HepG2 (cell line): ENCODE data around the gene ZNF512B. TPM values are rescaled to one million over a fixed set of nuclear protein-coding genes. Genes with fewer than 3 reads are reported as not detected.

Experiments used
- AHR ChIP-seq: IDR thresholded peaks from 2 replicates; pipeline ENCODE4 v1.6.1; 2018; ENCODE audit warnings: missing genetic modification reagents, missing compliant biosample characterization
- CREM ChIP-seq, 2 experiments: sonication (generic) in 1 of 2; formaldehyde crosslinking in 1 of 2; IDR thresholded peaks; 2 replicates each; pipeline versions ENCODE4 v1.4.0 to v1.6.1; 2016 to 2020; ENCODE audit warnings: antibody characterized with exemption in 1 of 2, mild to moderate bottlenecking in 1 of 2, missing genetic modification reagents in 1 of 2
- DNMT1 ChIP-seq: sonication (generic); formaldehyde crosslinking; IDR thresholded peaks from 2 replicates; pipeline ENCODE4 v1.5.1; 2020; ENCODE audit warnings: mild to moderate bottlenecking, missing genetic modification reagents
- GLI4 ChIP-seq: sonication (generic); formaldehyde crosslinking; IDR thresholded peaks from 2 replicates; pipeline ENCODE4 v1.5.1; 2020; ENCODE audit warnings: missing genetic modification reagents, mild to moderate bottlenecking, moderate library complexity, borderline replicate concordance
- HDAC1 ChIP-seq: sonication (generic); formaldehyde crosslinking; IDR thresholded peaks from 2 replicates; pipeline ENCODE4 v1.5.1; 2020; ENCODE audit warnings: mild to moderate bottlenecking, missing genetic modification reagents
- HOXA5 ChIP-seq: sonication (generic); formaldehyde crosslinking; IDR thresholded peaks from 2 replicates; pipeline ENCODE4 v1.4.0; 2020; ENCODE audit warnings: missing genetic modification reagents
- JARID2 ChIP-seq: sonication (generic); formaldehyde crosslinking; IDR thresholded peaks from 2 replicates; pipeline ENCODE4 v1.8.1; 2023; ENCODE audit warnings: missing genetic modification reagents, inconsistent platforms; ENCODE audit not compliant: insufficient replicate concordance
- KDM1A ChIP-seq: IDR thresholded peaks from 2 replicates; pipeline ENCODE4 v1.6.1; 2016; ENCODE audit warnings: missing compliant biosample characterization
- KDM2A ChIP-seq: sonication (generic); formaldehyde crosslinking; IDR thresholded peaks from 2 replicates; pipeline ENCODE4 v1.4.0; 2020; ENCODE audit warnings: low read depth, missing genetic modification reagents, borderline replicate concordance
- KMT2B ChIP-seq: IDR thresholded peaks from 2 replicates; pipeline ENCODE4 v1.6.1; 2016; ENCODE audit warnings: missing genetic modification reagents, missing compliant biosample characterization
- NFRKB ChIP-seq: fragments of 450-650 bp; IDR thresholded peaks from 2 replicates; pipeline ENCODE4 v1.6.1; 2017
- NR3C1 ChIP-seq: sonication (generic); formaldehyde crosslinking; IDR thresholded peaks from 2 replicates; pipeline ENCODE4 v1.4.0; 2020; ENCODE audit warnings: missing genetic modification reagents
- RBM22 ChIP-seq: fragments of 200-400 bp; formaldehyde crosslinking; optimal IDR thresholded peaks from 2 replicates; pipeline ENCODE3; 2017; ENCODE audit warnings: mild to moderate bottlenecking, low read length, moderate library complexity
- RCOR2 ChIP-seq: IDR thresholded peaks from 2 replicates; pipeline ENCODE4 v1.6.1; 2016; ENCODE audit warnings: missing biosample characterization, missing genetic modification reagents
- REXO4 ChIP-seq: sonication (generic); formaldehyde crosslinking; IDR thresholded peaks from 2 replicates; pipeline ENCODE4 v1.8.0; 2022; ENCODE audit warnings: missing genetic modification reagents, mild to moderate bottlenecking, borderline replicate concordance
- SIX4 ChIP-seq: sonication (generic); formaldehyde crosslinking; IDR thresholded peaks from 2 replicates; pipeline ENCODE4 v1.4.0; 2020; ENCODE audit warnings: missing genetic modification reagents
- SOX13 ChIP-seq, 3 experiments: fragments of 450-650 bp in 1 of 3; sonication (generic) in 1 of 3; formaldehyde crosslinking in 1 of 3; IDR thresholded peaks in 2 of 3; conservative IDR thresholded peaks in 1 of 3; 2 replicates each; pipeline versions ENCODE4 v1.5.0 to v1.6.1; 2016 to 2020; ENCODE audit warnings: antibody characterized with exemption in 1 of 3, mild to moderate bottlenecking in 1 of 3, missing compliant biosample characterization in 1 of 3, missing genetic modification reagents in 1 of 3, moderate library complexity in 1 of 3
- SRSF4 ChIP-seq: fragments of 200-400 bp; formaldehyde crosslinking; IDR thresholded peaks from one replicate; pipeline ENCODE4 v1.6.1; 2018; ENCODE audit warnings: mild to moderate bottlenecking, low read depth, low read length, moderate library complexity; ENCODE audit not compliant: poor library complexity, severe bottlenecking
- TCF7 ChIP-seq: sonication (generic); IDR thresholded peaks from 2 replicates; pipeline ENCODE4 v1.6.1; 2016; ENCODE audit warnings: antibody characterized with exemption, low read depth
- TCF7L2 ChIP-seq: IDR thresholded peaks from 2 replicates; pipeline ENCODE4 v1.6.1; 2011; ENCODE audit warnings: mild to moderate bottlenecking, low read depth, low read length, moderate library complexity
- TFAP4 ChIP-seq: sonication (generic); IDR thresholded peaks from 2 replicates; pipeline ENCODE4 v1.6.1; 2016; ENCODE audit warnings: low read depth, borderline replicate concordance
- U2AF2 ChIP-seq: fragments of 200-400 bp; formaldehyde crosslinking; IDR thresholded peaks from 2 replicates; pipeline ENCODE4 v1.6.1; 2017; ENCODE audit warnings: low read depth, mild to moderate bottlenecking, low read length
- ZFP36L1 ChIP-seq: sonication (generic); formaldehyde crosslinking; IDR thresholded peaks from 2 replicates; pipeline ENCODE4 v1.8.0; 2022; ENCODE audit warnings: mild to moderate bottlenecking, missing genetic modification reagents, moderate library complexity
- ZNF138 ChIP-seq: sonication (generic); formaldehyde crosslinking; IDR thresholded peaks from 2 replicates; pipeline ENCODE4 v1.5.0; 2020; ENCODE audit warnings: mild to moderate bottlenecking, low read depth, missing genetic modification reagents
- ZNF282 ChIP-seq: fragments of 450-650 bp; IDR thresholded peaks from 2 replicates; pipeline ENCODE4 v1.6.1; 2018; ENCODE audit not compliant: partially characterized antibody
- ZNF296 ChIP-seq: sonication (generic); formaldehyde crosslinking; conservative IDR thresholded peaks from 2 replicates; pipeline ENCODE4 v1.5.0; 2020; ENCODE audit warnings: mild to moderate bottlenecking, missing genetic modification reagents
- ZNF615 ChIP-seq: sonication (generic); formaldehyde crosslinking; IDR thresholded peaks from 2 replicates; pipeline ENCODE4 v1.5.0; 2020; ENCODE audit warnings: mild to moderate bottlenecking, missing genetic modification reagents, borderline replicate concordance
- ZNF704 ChIP-seq: sonication (generic); formaldehyde crosslinking; IDR thresholded peaks from 2 replicates; pipeline ENCODE4 v1.8.1; 2023; ENCODE audit warnings: mild to moderate bottlenecking, inconsistent platforms, moderate library complexity, missing genetic modification reagents, borderline replicate concordance
- ZSCAN21 ChIP-seq: sonication (generic); formaldehyde crosslinking; IDR thresholded peaks from 2 replicates; pipeline ENCODE4 v1.8.0; 2022; ENCODE audit warnings: mild to moderate bottlenecking, missing genetic modification reagents, moderate library complexity, borderline replicate concordance
- polyA plus RNA-seq, 8 experiments: library from polyadenylated mRNA; depleted of rRNA in 3 of 8; stranded (reverse) in 7 of 8; unstranded in 1 of 8; fragments of >200 nt; fragmentation: Illumina TruSeq in 4 of 8; extraction: Trizol in 4 of 8; gene quantifications; 2 replicates each; pipeline versions ENCODE4 v1.2.1 to v1.2.3, GENCODE V29; 2011 to 2016; ENCODE audit warnings: low read depth in 4 of 8, missing spikeins in 1 of 8, mixed read lengths in 1 of 8; ENCODE audit not compliant: insufficient read depth in 1 of 8
- total RNA-seq, 5 experiments: library from RNA; depleted of rRNA; stranded (reverse); fragments of >200 nt; fragmentation: Illumina TruSeq; extraction: Trizol; gene quantifications; 2 replicates each; pipeline ENCODE4 v1.2.3, GENCODE V29; 2016; ENCODE audit warnings: low read depth in 1 of 5

The ZNF512B gene
- total and polyA plus RNA-seq, 2 of the 13 experiments (the other 11 are each of a cell fraction or from before 2014, with no cell fraction given), result 11.5 to 30.6 TPM

- no peak for TF ChIP-seq ZNF138 (CRISPR knock-in tag)
- TF ChIP-seq KDM2A (CRISPR knock-in tag), result peak; percentile 99
- TF ChIP-seq JARID2 (CRISPR knock-in tag), result peak; percentile 91
- TF ChIP-seq ZFP36L1 (CRISPR knock-in tag), result no peak
- TF ChIP-seq KMT2B (CRISPR knock-in tag), result peak; percentile 99
- peak; percentile 29; the same call in 1 of the 2 replicates for TF ChIP-seq KDM1A (CRISPR knock-in tag)
- TF ChIP-seq SRSF4, result no peak
- no peak for TF ChIP-seq NFRKB
- TF ChIP-seq RBM22, result no peak
- no peak for TF ChIP-seq REXO4 (CRISPR knock-in tag)
- TF ChIP-seq TFAP4, result peak; percentile 64; the same call in 1 of the 2 replicates
- TF ChIP-seq ZNF615 (CRISPR knock-in tag), result no peak; the same call in 1 of the 2 replicates
- 0 out of 2 replicates have a peak, but pooled peaks have one; percentile 64 for TF ChIP-seq U2AF2
- TF ChIP-seq DNMT1 (CRISPR knock-in tag), result no peak
- TF ChIP-seq ZNF282, result no peak
- no peak; the same call in 1 of the 2 replicates for TF ChIP-seq TCF7
- 0 out of 2 replicates have a peak, but pooled peaks have one; percentile 41 for TF ChIP-seq NR3C1
- TF ChIP-seq ZSCAN21, result no peak; the same call in 1 of the 2 replicates
- peak; percentile 92 for TF ChIP-seq AHR (CRISPR knock-in tag)
- peak; percentile 100 for TF ChIP-seq HDAC1 (CRISPR knock-in tag)
- peak; percentile 83; the same call in 1 of the 2 replicates for TF ChIP-seq ZNF704 (CRISPR knock-in tag)
- TF ChIP-seq GLI4 (CRISPR knock-in tag), result peak; percentile 82; the same call in 1 of the 2 replicates
- TF ChIP-seq SOX13 (IDR thresholded peaks at IDR 0.05), result peak; percentile 45; the same call in 1 of the 2 replicates
- TF ChIP-seq SOX13 (CRISPR knock-in tag; conservative IDR thresholded peaks at IDR 0.05 in 1 of 2, IDR thresholded peaks at IDR 0.05 in 1 of 2), result peak in 1 of 2 experiments; percentile 72; a peak in 1 of 4 replicates
- TF ChIP-seq HOXA5 (CRISPR knock-in tag), result peak; percentile 97
- TF ChIP-seq RCOR2, result no peak; the same call in 1 of the 2 replicates
- no peak for TF ChIP-seq TCF7L2
- peak; percentile 91 for TF ChIP-seq ZNF296 (CRISPR knock-in tag)
- peak; percentile 79; the same call in 1 of the 2 replicates for TF ChIP-seq SIX4
- peak; percentile 99 for TF ChIP-seq CREM (IDR thresholded peaks at IDR 0.05)
- peak; percentile 86 for TF ChIP-seq CREM (CRISPR knock-in tag; IDR thresholded peaks at IDR 0.05)
Observed at GRCh38 chr20:63980806-63981728, 11.3 kb upstream of the ZNF512B start, which contains the start of gene PRPF6 (continued).
